HepG2 (cell line): ENCODE results near the gene AP1AR. TPM values are rescaled to one million over a fixed set of nuclear protein-coding genes. Genes with fewer than 3 reads are reported as not detected.

ENCODE experiments used
- ATAC-seq: fragments of 200-7000 bp; cut with Tn5 transposase; 3 replicates; pipeline ENCODE4 v1.9.1; 2020; ENCODE audit warnings: mild to moderate bottlenecking, moderate library complexity
- BruUV-seq: library from RNA; stranded (reverse); fragments of 400-500 nt; replicated peaks from 2 replicates; lab custom pipeline; 2021; lab: Mats Ljungman, UMichigan
- CTCF ChIA-PET: fragments of 300-600 bp; formaldehyde crosslinking; extraction: SDS; loops from one replicate; lab custom pipeline; 2021; ENCODE audit warnings: low total read pairs, inconsistent platforms, low intra/inter-chr PET ratio; lab: Yijun Ruan, JAX
- POLR2A ChIA-PET: fragments of 350-600 bp; sonication (Branson Sonifier 250); formaldehyde crosslinking; loops from one replicate; lab custom pipeline; 2020; ENCODE audit warnings: antibody characterized with exemption, inconsistent platforms; lab: Yijun Ruan, JAX
- DNase-seq: peaks from one replicate; pipeline ENCODE4 v3.0.0-alpha.2; 2015; ENCODE audit warnings: low spot score
- FAIRE-seq: peaks from 3 replicates; lab custom pipeline; 2011; peaks lifted over from hg19 to GRCh38; lab: Jason Lieb, UNC
- H2AFZ ChIP-seq: one replicate; pipeline ENCODE4 v1.6.1; 2011; ENCODE audit warnings: low read length, inconsistent platforms
- H3K27ac ChIP-seq: fragments of 300-600 bp; 3 replicates; pipeline ENCODE4 v1.8.0; 2011; ENCODE audit warnings: mixed run types, mild to moderate bottlenecking, mixed read lengths, low read length, inconsistent platforms; ENCODE audit not compliant: insufficient read depth; ENCODE audit errors: extremely low read length
- H3K27me3 ChIP-seq, 2 experiments: fragments of 200-600 bp in 1 of 2; 2 replicates in 1 of 2; 3 replicates in 1 of 2; pipeline versions ENCODE4 v1.6.0 to v1.8.0; 2011; ENCODE audit warnings: low read length in 2 of 2, mild to moderate bottlenecking in 2 of 2, moderate library complexity in 2 of 2, inconsistent platforms in 1 of 2; ENCODE audit not compliant: insufficient read depth in 2 of 2, control insufficient read depth in 1 of 2
- H3K36me3 ChIP-seq, 2 experiments: fragments of 200-600 bp in 1 of 2; replicated peaks in 1 of 2; 2 replicates in 1 of 2; 3 replicates in 1 of 2; pipeline versions ENCODE4 v1.5.1 to v1.8.0; 2011; ENCODE audit warnings: low read length in 2 of 2, inconsistent platforms in 1 of 2; ENCODE audit not compliant: insufficient read depth in 2 of 2, control insufficient read depth in 1 of 2
- H3K4me1 ChIP-seq: 2 replicates; pipeline ENCODE4 v1.5.1; 2012; ENCODE audit warnings: low read length, inconsistent platforms; ENCODE audit not compliant: insufficient read depth
- H3K4me2 ChIP-seq: 2 replicates; pipeline ENCODE4 v1.6.0; 2011; ENCODE audit warnings: low read depth, low read length, inconsistent platforms
- H3K4me3 ChIP-seq, 3 experiments: fragments of 200-600 bp in 1 of 3; sonication (generic), shearing (Covaris generic) in 1 of 3; replicated peaks in 1 of 3; 2 replicates each; pipeline ENCODE4 v1.5.1; 2011 to 2016; ENCODE audit warnings: low read length in 3 of 3, inconsistent platforms in 2 of 3, low read depth in 2 of 3, mild to moderate bottlenecking in 2 of 3, control low read depth in 1 of 3, mixed read lengths in 1 of 3; ENCODE audit not compliant: insufficient read depth in 1 of 3
- H3K79me2 ChIP-seq: one replicate; pipeline ENCODE4 v1.6.1; 2011; ENCODE audit warnings: low read length, inconsistent platforms; ENCODE audit not compliant: insufficient read depth
- H3K9ac ChIP-seq: 2 replicates; pipeline ENCODE4 v1.6.0; 2011; ENCODE audit warnings: mild to moderate bottlenecking, low read depth, low read length, inconsistent platforms; ENCODE audit not compliant: insufficient read depth
- H3K9me3 ChIP-seq: 2 replicates; pipeline ENCODE4 v1.5.1; 2012; ENCODE audit warnings: mild to moderate bottlenecking, low read length
- H4K20me1 ChIP-seq: 2 replicates; pipeline ENCODE4 v1.6.0; 2011; ENCODE audit warnings: inconsistent platforms, mild to moderate bottlenecking, low read length, moderate library complexity; ENCODE audit not compliant: insufficient read depth
- CEBPG ChIP-seq: IDR thresholded peaks from 2 replicates; pipeline ENCODE4 v1.6.1; 2016
- DNMT1 ChIP-seq: sonication (generic); formaldehyde crosslinking; IDR thresholded peaks from 2 replicates; pipeline ENCODE4 v1.5.1; 2020; ENCODE audit warnings: mild to moderate bottlenecking, missing genetic modification reagents
- DR1 ChIP-seq: sonication (generic); formaldehyde crosslinking; IDR thresholded peaks from 2 replicates; pipeline ENCODE4 v1.8.0; 2021; ENCODE audit warnings: mild to moderate bottlenecking, missing genetic modification reagents, inconsistent platforms
- KLF12 ChIP-seq: sonication (generic); formaldehyde crosslinking; IDR thresholded peaks from 2 replicates; pipeline ENCODE4 v1.4.0; 2020; ENCODE audit warnings: missing genetic modification reagents, borderline replicate concordance
- MAFK ChIP-seq, 2 experiments: IDR thresholded peaks in 1 of 2; conservative IDR thresholded peaks in 1 of 2; 2 replicates each; pipeline ENCODE4 v1.6.1; 2011; ENCODE audit warnings: improper control_type of control experiment in 2 of 2, low read length in 2 of 2
- NFIC ChIP-seq: IDR thresholded peaks from 2 replicates; pipeline ENCODE4 v1.6.1; 2012; ENCODE audit warnings: mild to moderate bottlenecking, low read length, inconsistent platforms
- NFYC ChIP-seq: IDR thresholded peaks from 2 replicates; pipeline ENCODE4 v1.6.1; 2016; ENCODE audit warnings: missing genetic modification reagents, missing compliant biosample characterization
- PHF20 ChIP-seq: sonication (generic); formaldehyde crosslinking; IDR thresholded peaks from 2 replicates; pipeline ENCODE4 v1.5.0; 2020; ENCODE audit warnings: mild to moderate bottlenecking, missing genetic modification reagents
- SAFB2 ChIP-seq: sonication (generic); formaldehyde crosslinking; IDR thresholded peaks from 2 replicates; pipeline ENCODE4 v1.5.1; 2020; ENCODE audit warnings: missing genetic modification reagents, low read depth, mild to moderate bottlenecking, borderline replicate concordance
- SIX1 ChIP-seq: sonication (generic); formaldehyde crosslinking; IDR thresholded peaks from 2 replicates; pipeline ENCODE4 v1.4.0; 2020; ENCODE audit warnings: missing genetic modification reagents, borderline replicate concordance
- SP1 ChIP-seq, 2 experiments: fragments of 450-650 bp in 1 of 2; sonication (generic) in 1 of 2; formaldehyde crosslinking in 1 of 2; IDR thresholded peaks; 2 replicates each; pipeline versions ENCODE4 v1.4.0 to v1.6.1; 2016 to 2020; ENCODE audit warnings: missing genetic modification reagents in 1 of 2
- TBX2 ChIP-seq: sonication (generic); formaldehyde crosslinking; IDR thresholded peaks from 2 replicates; pipeline ENCODE4 v1.5.0; 2020; ENCODE audit warnings: missing genetic modification reagents, mild to moderate bottlenecking, borderline replicate concordance
- ZNF24 ChIP-seq: fragments of 450-650 bp; IDR thresholded peaks from 2 replicates; pipeline ENCODE4 v1.6.1; 2017; ENCODE audit warnings: antibody characterized with exemption, mild to moderate bottlenecking
- ZNF724P ChIP-seq: sonication (generic); formaldehyde crosslinking; IDR thresholded peaks from 2 replicates; pipeline ENCODE4 v1.8.0; 2022; ENCODE audit warnings: missing genetic modification reagents, borderline replicate concordance
- ZNF766 ChIP-seq: sonication (generic); formaldehyde crosslinking; IDR thresholded peaks from 2 replicates; pipeline ENCODE4 v1.5.0; 2020; ENCODE audit warnings: missing genetic modification reagents, borderline replicate concordance
- ZNF788 ChIP-seq: sonication (generic); formaldehyde crosslinking; IDR thresholded peaks from 2 replicates; pipeline ENCODE4 v1.5.0; 2020; ENCODE audit warnings: mild to moderate bottlenecking, missing genetic modification reagents, borderline replicate concordance
- ZNF83 ChIP-seq: sonication (generic); formaldehyde crosslinking; IDR thresholded peaks from 2 replicates; pipeline ENCODE4 v1.4.0; 2020; ENCODE audit warnings: missing genetic modification reagents, mild to moderate bottlenecking, borderline replicate concordance
- WGBS: methylation state at CpG from one replicate; pipeline ENCODE4 v1.1.6; 2017; ENCODE audit warnings: low lambda C conversion rate; 5-methylcytosine and 5-hydroxymethylcytosine counted together
- in situ Hi-C: cut with HindIII; loops from 2 replicates; pipeline ENCODE4 v1.10.0; 2017; ENCODE audit warnings: low pct_unique_long_range_greater_than_20kb; ENCODE audit not compliant: extremely low pct_ligation_motif_present
- intact Hi-C: fragments of 100-400 bp; cut with micrococcal nuclease; formaldehyde crosslinking; loops from one replicate; pipeline ENCODE4 v1.10.0; 2022; ENCODE audit not compliant: unreplicated experiment
- polyA plus RNA-seq, 8 experiments: library from polyadenylated mRNA; depleted of rRNA in 3 of 8; stranded (reverse) in 7 of 8; unstranded in 1 of 8; fragments of >200 nt; fragmentation: Illumina TruSeq in 4 of 8; extraction: Trizol in 4 of 8; gene quantifications; 2 replicates each; pipeline versions ENCODE4 v1.2.1 to v1.2.3, GENCODE V29; 2011 to 2016; ENCODE audit warnings: low read depth in 4 of 8, missing spikeins in 1 of 8, mixed read lengths in 1 of 8; ENCODE audit not compliant: insufficient read depth in 1 of 8
- total RNA-seq, 5 experiments: library from RNA; depleted of rRNA; stranded (reverse); fragments of >200 nt; fragmentation: Illumina TruSeq; extraction: Trizol; gene quantifications; 2 replicates each; pipeline ENCODE4 v1.2.3, GENCODE V29; 2016; ENCODE audit warnings: low read depth in 1 of 5
- TF ChIP-seq, protein P1 (sequence below): sonication (generic); formaldehyde crosslinking; IDR thresholded peaks from 2 replicates; pipeline ENCODE4 v1.4.0; 2020; ENCODE audit warnings: missing genetic modification reagents
- TF ChIP-seq, protein P2 (sequence below): sonication (generic); formaldehyde crosslinking; IDR thresholded peaks from 2 replicates; pipeline ENCODE4 v1.4.0; 2020; ENCODE audit warnings: mild to moderate bottlenecking, low read depth, missing genetic modification reagents
- TF ChIP-seq, protein P3 (sequence below): sonication (generic); formaldehyde crosslinking; IDR thresholded peaks from 2 replicates; pipeline ENCODE4 v1.5.0; 2020; ENCODE audit warnings: mild to moderate bottlenecking, missing genetic modification reagents

Gene AP1AR
- total and polyA plus RNA-seq, 2 of the 13 experiments (the other 11 are each of a cell fraction or from before 2014, with no cell fraction given): 24.9 to 39.9 TPM

DNA sequence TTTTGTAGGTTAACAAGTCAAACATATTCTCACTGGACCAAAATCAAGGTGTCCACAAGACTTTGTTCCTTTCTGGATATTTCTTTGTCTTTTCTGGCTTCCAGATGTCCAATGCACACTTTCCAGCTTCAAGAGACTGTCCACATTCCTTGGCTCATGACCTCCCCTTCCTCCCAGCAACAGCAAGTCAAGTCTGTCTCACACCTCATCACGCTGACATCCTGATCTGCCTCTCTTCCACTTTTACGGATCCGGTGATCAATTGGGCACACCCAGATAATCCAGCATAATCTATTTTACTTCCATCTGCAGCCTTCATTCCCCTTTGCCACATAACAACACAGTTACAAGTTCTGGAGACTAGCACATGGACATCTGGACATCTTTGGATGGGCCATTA, 44.5 kb downstream of the AP1AR start:
- no peak overlapping the region for H3K4me2 ChIP-seq
- POLR2A ChIA-PET: no interaction called here
- ATAC-seq (no peak), DNase-seq (no peak), FAIRE-seq (no peak)
- no peaks in the 10 kb centered on the region for H3K27me3 ChIP-seq
- intact Hi-C loops (no loop called here), in situ Hi-C loops (no loop called here)
- 99% methylated on average over 3 of the region's 3 CpGs for WGBS
- no TSS peak for BruUV-seq
- no peak overlapping the region for H3K4me3 ChIP-seq
- no peak overlapping the region for H3K27ac ChIP-seq
- H3K36me3 ChIP-seq: peaks cover 0 to 3% of the 10 kb centered on the region in 2 experiments; a peak in 1 of 5 replicates
- H3K79me2 ChIP-seq: no peaks in the 10 kb centered on the region
- no peaks in the 10 kb centered on the region for H3K9me3 ChIP-seq
- H3K9ac ChIP-seq: no peak overlapping the region
- no peak overlapping the region for H2AFZ ChIP-seq
- H3K4me1 ChIP-seq: peaks cover 21% of the 10 kb centered on the region
- CTCF ChIA-PET: no interaction called here
- H4K20me1 ChIP-seq: no peaks in the 10 kb centered on the region
- no peak for TF ChIP-seq ZNF83 (CRISPR knock-in tag)
- no peak for TF ChIP-seq ZNF724P (CRISPR knock-in tag)
- no peak for TF ChIP-seq DNMT1
- TF ChIP-seq SIX1 (CRISPR knock-in tag): no peak
- TF ChIP-seq SP1 (IDR thresholded peaks at IDR 0.05): no peak
- no peak for TF ChIP-seq SP1 (CRISPR knock-in tag; IDR thresholded peaks at IDR 0.05)
- no peak for TF ChIP-seq NFYC (CRISPR knock-in tag)
- no peak for TF ChIP-seq KLF12 (CRISPR knock-in tag)
- no peak for TF ChIP-seq MAFK (conservative IDR thresholded peaks at IDR 0.05 in 1 of 2, IDR thresholded peaks at IDR 0.05 in 1 of 2; ENCODE audit: low read length in 2 of 2)
- no peak for TF ChIP-seq TBX2 (CRISPR knock-in tag)
- no peak for TF ChIP-seq SAFB2 (CRISPR knock-in tag)
- TF ChIP-seq, protein P1, sequence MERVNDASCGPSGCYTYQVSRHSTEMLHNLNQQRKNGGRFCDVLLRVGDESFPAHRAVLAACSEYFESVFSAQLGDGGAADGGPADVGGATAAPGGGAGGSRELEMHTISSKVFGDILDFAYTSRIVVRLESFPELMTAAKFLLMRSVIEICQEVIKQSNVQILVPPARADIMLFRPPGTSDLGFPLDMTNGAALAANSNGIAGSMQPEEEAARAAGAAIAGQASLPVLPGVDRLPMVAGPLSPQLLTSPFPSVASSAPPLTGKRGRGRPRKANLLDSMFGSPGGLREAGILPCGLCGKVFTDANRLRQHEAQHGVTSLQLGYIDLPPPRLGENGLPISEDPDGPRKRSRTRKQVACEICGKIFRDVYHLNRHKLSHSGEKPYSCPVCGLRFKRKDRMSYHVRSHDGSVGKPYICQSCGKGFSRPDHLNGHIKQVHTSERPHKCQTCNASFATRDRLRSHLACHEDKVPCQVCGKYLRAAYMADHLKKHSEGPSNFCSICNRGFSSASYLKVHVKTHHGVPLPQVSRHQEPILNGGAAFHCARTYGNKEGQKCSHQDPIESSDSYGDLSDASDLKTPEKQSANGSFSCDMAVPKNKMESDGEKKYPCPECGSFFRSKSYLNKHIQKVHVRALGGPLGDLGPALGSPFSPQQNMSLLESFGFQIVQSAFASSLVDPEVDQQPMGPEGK (CRISPR knock-in tag): no peak
- no peak for TF ChIP-seq CEBPG (CRISPR knock-in tag)
- no peak for TF ChIP-seq ZNF766
- TF ChIP-seq ZNF24: no peak
- TF ChIP-seq DR1: no peak
- TF ChIP-seq, protein P2, sequence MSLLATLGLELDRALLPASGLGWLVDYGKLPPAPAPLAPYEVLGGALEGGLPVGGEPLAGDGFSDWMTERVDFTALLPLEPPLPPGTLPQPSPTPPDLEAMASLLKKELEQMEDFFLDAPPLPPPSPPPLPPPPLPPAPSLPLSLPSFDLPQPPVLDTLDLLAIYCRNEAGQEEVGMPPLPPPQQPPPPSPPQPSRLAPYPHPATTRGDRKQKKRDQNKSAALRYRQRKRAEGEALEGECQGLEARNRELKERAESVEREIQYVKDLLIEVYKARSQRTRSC: no peak
- no peak for TF ChIP-seq ZNF788
- TF ChIP-seq, protein P3, sequence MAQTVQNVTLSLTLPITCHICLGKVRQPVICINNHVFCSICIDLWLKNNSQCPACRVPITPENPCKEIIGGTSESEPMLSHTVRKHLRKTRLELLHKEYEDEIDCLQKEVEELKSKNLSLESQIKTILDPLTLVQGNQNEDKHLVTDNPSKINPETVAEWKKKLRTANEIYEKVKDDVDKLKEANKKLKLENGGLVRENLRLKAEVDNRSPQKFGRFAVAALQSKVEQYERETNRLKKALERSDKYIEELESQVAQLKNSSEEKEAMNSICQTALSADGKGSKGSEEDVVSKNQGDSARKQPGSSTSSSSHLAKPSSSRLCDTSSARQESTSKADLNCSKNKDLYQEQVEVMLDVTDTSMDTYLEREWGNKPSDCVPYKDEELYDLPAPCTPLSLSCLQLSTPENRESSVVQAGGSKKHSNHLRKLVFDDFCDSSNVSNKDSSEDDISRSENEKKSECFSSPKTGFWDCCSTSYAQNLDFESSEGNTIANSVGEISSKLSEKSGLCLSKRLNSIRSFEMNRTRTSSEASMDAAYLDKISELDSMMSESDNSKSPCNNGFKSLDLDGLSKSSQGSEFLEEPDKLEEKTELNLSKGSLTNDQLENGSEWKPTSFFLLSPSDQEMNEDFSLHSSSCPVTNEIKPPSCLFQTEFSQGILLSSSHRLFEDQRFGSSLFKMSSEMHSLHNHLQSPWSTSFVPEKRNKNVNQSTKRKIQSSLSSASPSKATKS (CRISPR knock-in tag): no peak
- TF ChIP-seq NFIC: no peak
- no peak for TF ChIP-seq PHF20
